ENCODE data around the gene TTC19.
"Not testable (repeated sequence)": the region's sequence is repeated elsewhere in the genome, so short reads cannot be mapped to it uniquely, and the experiment has no call there.

The TTC19 gene

DNA sequence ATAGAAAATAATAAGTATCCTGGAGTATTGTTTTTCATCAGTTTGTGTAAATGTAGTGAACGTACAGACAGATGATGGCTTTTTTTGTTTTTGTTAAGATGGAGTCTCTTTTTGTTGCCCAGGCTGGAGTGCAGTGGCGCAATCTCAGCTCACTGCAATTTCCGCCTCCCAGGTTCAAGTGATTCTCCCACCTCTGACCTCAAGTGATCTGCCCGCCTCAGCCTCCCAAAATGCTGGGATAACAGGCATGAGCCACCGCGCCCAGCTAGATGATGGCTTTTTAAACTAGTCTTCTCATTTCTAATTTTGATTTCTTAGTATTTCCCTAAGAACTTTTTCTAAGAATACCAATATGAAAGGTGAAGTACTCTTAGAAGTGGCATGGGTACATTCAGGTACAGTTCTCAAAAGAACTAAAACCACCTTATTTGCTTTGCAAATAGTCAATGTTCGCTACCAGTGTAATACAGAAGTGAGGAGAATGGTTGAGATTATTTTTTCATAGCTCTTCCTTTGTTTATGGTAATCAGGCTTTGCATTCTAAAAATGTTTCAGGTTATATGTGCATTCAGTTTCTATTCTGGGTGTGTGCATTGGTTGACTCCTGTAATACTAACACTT is 34.2 kb downstream of the TTC19 start:
- no peak for DNase-seq

- no peak for DNase-seq
These were observed 36.6 kb downstream of the TTC19 start for GRCh38 chr17:16036261-16036660.

GRCh38 chr17:16037636-16038035 is 38.0 kb downstream of the TTC19 start:
- no peak for DNase-seq

DNA sequence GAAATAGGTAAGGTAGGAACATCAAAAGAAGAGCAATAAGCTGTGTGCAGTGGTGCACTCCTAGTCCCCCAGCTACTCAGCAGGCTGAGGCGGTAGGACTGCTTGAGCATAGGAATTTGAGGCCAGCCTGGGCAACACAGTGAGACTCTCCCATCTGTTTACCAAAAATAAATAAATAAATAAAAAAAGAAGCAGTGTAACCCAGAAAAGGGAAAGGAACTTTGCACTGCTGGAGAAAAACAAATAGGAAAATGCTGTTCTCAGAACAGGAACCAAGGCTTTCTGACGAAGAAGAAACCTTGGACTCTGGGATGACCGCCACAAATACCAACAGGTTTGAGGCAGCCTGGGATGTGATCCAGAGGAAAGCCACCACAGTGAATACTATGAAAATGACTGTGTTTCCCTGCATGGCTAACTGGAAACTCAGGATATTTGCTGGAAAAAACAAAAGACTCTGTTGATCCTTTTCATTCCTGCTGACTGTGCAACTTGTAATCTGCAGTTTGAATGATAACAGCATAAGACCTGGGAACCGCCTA is 41.2 kb downstream of the TTC19 start:
- no peak for DNase-seq

GRCh38 chr17:16044487-16044886 is 44.9 kb downstream of the TTC19 start:
- DNase-seq: no peak

- DNase-seq: no peak
These were observed 47.3 kb downstream of the TTC19 start for GRCh38 chr17:16046966-16047365.

DNA sequence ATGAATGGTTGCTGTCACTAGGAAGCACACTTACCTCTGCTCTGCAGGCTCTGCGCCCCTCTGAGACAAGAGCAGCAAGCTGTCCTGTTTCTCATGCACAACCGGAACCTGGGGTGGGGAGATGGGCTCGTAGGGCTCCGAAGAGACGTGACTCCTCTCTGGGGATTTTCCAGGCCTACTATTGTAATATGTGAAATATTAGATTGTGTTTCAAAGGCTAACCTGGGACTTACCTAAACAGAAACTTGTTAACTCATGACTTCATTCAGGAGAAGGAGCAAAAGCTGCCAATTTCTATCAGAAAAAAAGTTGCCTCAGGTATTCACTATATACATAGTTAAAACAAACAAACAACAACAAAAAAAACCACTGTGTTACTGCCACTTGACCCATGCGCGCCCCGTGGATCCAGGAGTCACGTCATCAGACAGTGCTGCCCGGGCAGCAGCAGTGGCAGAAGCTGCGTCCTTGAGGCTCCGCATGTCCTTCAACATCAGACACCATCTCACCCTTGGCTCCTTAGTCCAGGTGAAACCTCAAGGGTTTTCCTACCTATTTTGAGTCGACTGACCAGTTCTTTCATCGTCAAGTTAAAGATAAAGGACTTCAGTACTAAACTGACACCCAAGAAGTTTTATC is 49.3 kb downstream of the TTC19 start:
- DNase-seq: no peak

DNA sequence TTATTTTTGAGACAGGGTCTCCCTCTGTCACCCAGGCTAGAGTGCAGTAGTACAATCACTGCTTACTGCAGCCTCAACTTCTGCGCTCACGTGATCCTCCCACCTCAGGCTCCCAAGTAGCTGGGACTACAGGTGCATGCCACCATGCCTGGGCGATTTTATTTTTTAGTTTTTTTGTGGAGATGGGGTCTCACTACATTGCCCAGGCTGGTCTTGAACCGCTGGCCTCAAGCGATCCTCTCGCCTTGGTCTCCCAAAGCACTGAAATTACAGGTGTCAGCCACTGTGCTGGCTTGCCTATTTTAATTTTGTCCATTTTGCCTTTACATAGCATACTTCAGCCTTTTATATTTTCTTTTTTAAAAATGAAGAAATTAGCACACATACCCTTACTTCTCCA is 51.2 kb downstream of the TTC19 start:
- DNase-seq: no peak

DNA sequence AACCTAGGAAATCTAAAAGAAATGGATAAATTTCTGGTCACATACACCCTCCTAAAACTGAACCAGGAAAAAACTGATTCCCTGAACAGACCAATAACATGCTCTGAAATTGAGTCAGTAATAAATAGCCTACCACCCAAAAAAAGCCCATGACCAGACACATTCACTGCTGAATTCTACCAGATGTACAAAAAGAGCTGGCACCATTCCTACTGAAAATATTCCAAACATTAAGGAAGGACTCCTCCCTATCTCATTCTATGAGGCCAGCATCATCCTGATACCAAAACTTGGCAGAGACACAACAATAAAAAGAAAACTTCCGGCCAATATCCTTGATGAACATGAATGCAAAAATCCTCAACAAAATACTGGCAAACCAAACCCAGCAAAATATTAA is 52.9 kb downstream of the TTC19 start:
- no peak for DNase-seq

GRCh38 chr17:16055139-16055538 is 55.5 kb downstream of the TTC19 start:
- DNase-seq: not testable (repeated sequence)

DNA sequence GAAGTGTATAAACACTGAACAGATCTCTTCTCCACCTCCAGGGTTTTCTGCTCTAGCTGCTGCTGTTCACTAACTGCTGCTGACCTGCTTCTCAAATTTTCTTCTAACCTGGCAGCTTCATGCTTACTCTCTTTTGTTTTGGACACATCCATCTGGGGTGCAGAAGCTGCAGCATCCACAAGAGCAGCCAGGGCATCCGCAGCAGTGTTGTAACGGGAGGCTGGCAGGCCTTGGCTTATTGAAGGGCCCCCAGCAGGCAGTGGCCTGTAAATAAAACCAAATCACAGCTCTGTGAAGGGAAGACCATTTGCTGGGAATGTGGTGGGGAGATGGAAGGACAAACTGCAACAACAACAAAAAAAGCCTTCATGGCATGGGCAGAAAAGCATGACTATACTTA is 62.0 kb downstream of the TTC19 start:
- no peak for DNase-seq

DNA sequence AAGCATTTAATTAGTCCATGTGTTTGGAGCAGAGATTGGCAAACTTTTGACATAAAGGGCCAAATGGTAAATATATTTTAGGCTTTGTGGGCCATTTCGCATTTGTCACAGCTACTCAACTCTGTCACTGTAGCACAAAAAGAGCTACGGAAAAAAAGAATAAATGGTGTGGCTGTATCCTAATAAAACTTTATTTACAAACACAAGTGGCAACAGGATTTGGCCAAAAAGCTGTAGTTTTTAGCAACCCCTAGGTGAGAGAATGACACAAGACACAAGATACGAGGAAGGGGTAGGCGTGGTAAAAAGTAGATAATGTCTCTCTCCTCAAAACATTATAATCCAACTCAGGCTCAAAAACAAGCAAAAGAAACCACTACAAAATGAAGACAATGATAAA is 66.5 kb downstream of the TTC19 start:
- no peak for DNase-seq

DNA sequence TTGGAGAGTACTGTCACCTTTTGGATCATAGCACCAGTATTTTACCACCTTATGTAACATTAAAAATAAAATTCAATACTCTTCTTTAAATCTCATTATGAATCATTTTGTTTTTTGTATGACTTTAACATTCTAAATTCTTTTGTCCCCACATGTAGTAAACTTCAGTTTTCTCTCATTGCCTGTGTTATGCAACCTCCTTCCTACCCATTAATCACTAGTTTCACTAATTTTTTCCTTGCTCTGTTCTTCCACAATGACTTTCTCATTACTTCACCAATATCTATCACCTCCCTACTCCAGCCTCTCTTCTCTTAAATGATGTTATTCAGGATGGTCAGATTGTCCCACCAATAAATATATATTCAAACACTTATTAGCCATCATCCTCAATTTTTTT is 68.7 kb downstream of the TTC19 start:
- no peak for DNase-seq

GRCh38 chr17:16072031-16072430 is 72.4 kb downstream of the TTC19 start:
- DNase-seq: no peak

- DNase-seq: no peak
These were observed 74.2 kb downstream of the TTC19 start for GRCh38 chr17:16073845-16074244.

- DNase-seq: no peak
These were observed 74.8 kb downstream of the TTC19 start for GRCh38 chr17:16074423-16074822.

DNA sequence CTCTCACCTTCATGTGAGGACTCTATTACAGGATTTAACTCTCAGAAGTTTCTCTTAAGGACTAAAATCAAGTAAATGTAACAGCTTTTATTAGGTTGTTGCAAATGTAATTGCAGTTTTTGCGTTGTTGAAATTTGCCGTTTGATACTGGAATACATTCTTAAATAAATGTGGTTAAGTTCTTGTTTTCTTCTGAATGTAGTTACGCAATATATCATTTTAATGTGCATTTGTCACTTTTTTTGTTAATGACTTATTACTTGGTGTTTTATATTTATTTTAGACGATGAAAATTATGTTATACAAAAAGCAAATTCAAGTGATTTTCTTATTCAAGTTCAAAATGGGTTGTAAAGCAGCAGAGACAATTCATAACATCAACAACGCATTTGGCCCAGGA is 76.3 kb downstream of the TTC19 start:
- DNase-seq: no peak

Data from activated CD4-positive, CD25-positive, alpha-beta regulatory T cell treated with anti-CD3 and anti-CD28 coated beads, Interleukin-2, amount 50 U/mL, for 72 hours (primary cell).